Stimulated activated CD4-positive, alpha-beta T cell treated with anti-CD3 and anti-CD28 coated beads, Interleukin-1b, Interleukin-23, amount 100 ng/mL, for 1 hour (primary cell): Measurements from ENCODE around the gene TCTN3.
"Not testable (repeated sequence)": the region's sequence is repeated elsewhere in the genome, so short reads cannot be mapped to it uniquely, and the experiment has no call there.

Experiments
- DNase-seq, 2 donors: peaks; one replicate each; pipeline ENCODE4 v3.0.0-alpha.2; 2020; ENCODE audit warnings: low read depth in 2 of 2

TCTN3 gene

DNA sequence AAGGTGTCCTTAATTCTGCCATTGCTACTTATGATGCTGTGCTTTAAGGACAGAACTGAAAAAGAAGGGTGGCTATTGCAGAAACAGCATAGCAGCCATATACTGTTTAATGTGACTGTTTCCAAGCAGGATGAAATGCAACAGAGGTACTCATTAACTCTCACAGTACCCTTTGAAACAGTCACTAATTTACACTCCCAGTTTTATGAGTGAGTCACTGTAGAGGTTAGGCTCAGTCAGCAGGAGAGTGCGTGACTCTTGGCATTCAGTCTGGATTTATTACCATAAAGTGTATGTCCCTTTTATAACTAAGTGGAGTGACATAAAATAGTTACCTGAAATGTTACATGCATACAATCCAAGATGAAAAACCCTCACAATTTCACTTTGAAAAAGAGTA lies 64.9 kb downstream of the TCTN3 start:
- DNase-seq: no peak

GRCh38 chr10:95626500-95626899 lies 67.2 kb downstream of the TCTN3 start:
- no peak for DNase-seq

DNA sequence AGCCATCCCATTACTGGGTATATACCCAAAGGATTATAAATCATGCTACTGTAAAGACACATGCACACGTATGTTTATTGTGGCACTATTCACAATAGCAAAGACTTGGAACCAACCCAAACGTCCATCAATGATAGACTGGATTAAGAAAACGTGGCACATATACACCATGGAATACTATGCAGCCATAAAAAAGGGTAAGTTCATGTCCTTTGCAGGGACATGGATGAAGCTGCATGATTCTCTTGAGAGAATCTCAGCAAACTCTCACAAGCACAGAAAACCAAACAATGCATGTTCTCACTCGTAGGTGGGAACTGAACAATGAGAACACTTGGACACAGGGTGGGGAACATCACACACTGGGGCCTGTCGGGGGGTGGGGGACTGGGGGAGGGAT lies 73.3 kb downstream of the TCTN3 start:
- not testable (repeated sequence) for DNase-seq

GRCh38 chr10:95618101-95618500 lies 75.6 kb downstream of the TCTN3 start:
- DNase-seq: no peak

DNA sequence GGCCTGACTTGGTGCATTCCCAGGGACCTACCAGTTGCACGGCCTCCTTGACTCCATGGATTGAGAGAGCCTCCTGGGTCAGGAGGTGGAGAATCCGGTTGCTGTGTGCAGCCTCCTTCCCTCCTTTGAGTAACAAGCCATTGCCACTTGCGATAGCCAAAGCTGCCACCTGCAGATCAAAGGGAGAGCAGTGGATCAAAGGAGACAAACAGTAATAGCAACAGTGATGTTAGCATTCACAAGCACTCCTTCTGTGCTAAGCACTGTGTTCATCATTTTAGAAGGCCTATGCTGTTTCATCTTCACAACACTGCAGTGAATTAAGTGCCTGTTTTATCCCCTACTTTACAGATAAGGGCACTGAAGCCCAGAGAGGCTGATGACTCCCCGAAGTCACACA lies 77.3 kb downstream of the TCTN3 start:
- DNase-seq: no peak
